Neural cell (in vitro differentiated cells): ENCODE results near the gene C14orf180. TPM values are rescaled to one million over a fixed set of nuclear protein-coding genes. Genes with fewer than 3 reads are reported as not detected.

Experiments
- H2AFZ ChIP-seq: fragments of 200-600, 300-800 bp; sonication (generic), shearing (Covaris generic); 2 replicates; pipeline ENCODE4 v1.6.0; 2014; ENCODE audit warnings: low read depth, mild to moderate bottlenecking, antibody characterized with exemption, low read length, moderate library complexity
- H3F3A ChIP-seq: fragments of 200-600 bp; shearing (Covaris generic); 2 replicates; pipeline ENCODE4 v1.6.1; 2016; ENCODE audit warnings: mild to moderate bottlenecking, moderate library complexity, mixed read lengths, antibody characterized with exemption, low read length; ENCODE audit not compliant: insufficient read depth, poor library complexity, severe bottlenecking
- H3K27ac ChIP-seq: fragments of 200-600, 300-800 bp; sonication (generic), shearing (Covaris generic); 2 replicates; pipeline ENCODE4 v1.5.1; 2014; ENCODE audit warnings: mild to moderate bottlenecking, low read length, moderate library complexity
- H3K27me3 ChIP-seq: fragments of 300-800, 200-600 bp; sonication (generic), shearing (Covaris generic); 2 replicates; pipeline ENCODE4 v1.6.0; 2014; ENCODE audit warnings: mild to moderate bottlenecking, low read depth, low read length, moderate library complexity; ENCODE audit not compliant: insufficient read depth
- H3K36me3 ChIP-seq: fragments of 300-800, 200-600 bp; sonication (generic), shearing (Covaris generic); 2 replicates; pipeline ENCODE4 v1.5.1; 2014; ENCODE audit warnings: mild to moderate bottlenecking, antibody characterized with exemption, low read length, moderate library complexity; ENCODE audit not compliant: insufficient read depth
- H3K4me2 ChIP-seq: fragments of 300-800, 200-600 bp; sonication (generic), shearing (Covaris generic); 2 replicates; pipeline ENCODE4 v1.6.0; 2014; ENCODE audit warnings: mild to moderate bottlenecking, low read length
- H3K4me3 ChIP-seq: fragments of 300-800, 200-600 bp; sonication (generic), shearing (Covaris generic); 2 replicates; pipeline ENCODE4 v1.5.1; 2014; ENCODE audit warnings: mild to moderate bottlenecking, low read length, moderate library complexity
- H3K79me2 ChIP-seq: fragments of 200-600 bp; shearing (Covaris generic); replicated peaks from 2 replicates; pipeline ENCODE4 v1.6.0; 2014; ENCODE audit warnings: mild to moderate bottlenecking, low read length, moderate library complexity; ENCODE audit not compliant: insufficient read depth
- H3K9ac ChIP-seq: fragments of 300-800, 200-600 bp; sonication (generic), shearing (Covaris generic); 2 replicates; pipeline ENCODE4 v1.6.1; 2016; ENCODE audit warnings: mild to moderate bottlenecking, low read length, mixed read lengths
- H3K9me2 ChIP-seq: fragments of 200-600 bp; shearing (Covaris generic); 2 replicates; pipeline ENCODE4 v1.6.1; 2016; ENCODE audit warnings: mild to moderate bottlenecking, low read length, mixed read lengths; ENCODE audit not compliant: insufficient read depth
- H3K9me3 ChIP-seq: fragments of 200-600, 300-800 bp; sonication (generic), shearing (Covaris generic); 2 replicates; pipeline ENCODE4 v1.6.1; 2016; ENCODE audit warnings: mild to moderate bottlenecking, mixed run types, low read length, moderate library complexity, mixed read lengths
- H4K20me1 ChIP-seq: fragments of 200-600 bp; shearing (Covaris generic); 2 replicates; pipeline ENCODE4 v1.6.1; 2016; ENCODE audit warnings: mild to moderate bottlenecking, mixed run types; ENCODE audit not compliant: insufficient read depth
- CTCF ChIP-seq: fragments of 450-650 bp; IDR thresholded peaks from 2 replicates; pipeline ENCODE4 v1.5.1; 2014; ENCODE audit warnings: antibody characterized with exemption, mild to moderate bottlenecking, moderate library complexity; ENCODE audit not compliant: poor library complexity, severe bottlenecking
- EP300 ChIP-seq: fragments of 450-650 bp; conservative IDR thresholded peaks from 2 replicates; pipeline ENCODE4 v1.6.1; 2014; ENCODE audit warnings: antibody characterized with exemption, mild to moderate bottlenecking, moderate library complexity; ENCODE audit not compliant: poor library complexity, severe bottlenecking
- EZH2 ChIP-seq: fragments of 200-600, 300-800 bp; shearing (Covaris generic), sonication (generic); IDR thresholded peaks from 2 replicates; pipeline ENCODE4 v1.6.1; 2014; ENCODE audit warnings: antibody characterized with exemption, low read length, borderline replicate concordance, mild to moderate bottlenecking; ENCODE audit not compliant: insufficient read depth, poor library complexity, severe bottlenecking
- MXI1 ChIP-seq: fragments of 450-650 bp; conservative IDR thresholded peaks from 2 replicates; pipeline ENCODE4 v1.6.1; 2014; ENCODE audit warnings: antibody characterized with exemption, mild to moderate bottlenecking; ENCODE audit not compliant: poor library complexity, severe bottlenecking
- POLR2AphosphoS5 ChIP-seq: IDR thresholded peaks from 2 replicates; pipeline ENCODE4 v1.6.1; 2012
- RAD21 ChIP-seq: fragments of 450-650 bp; conservative IDR thresholded peaks from 2 replicates; pipeline ENCODE4 v1.6.1; 2014; ENCODE audit warnings: antibody characterized with exemption, mild to moderate bottlenecking, moderate library complexity
- REST ChIP-seq: IDR thresholded peaks from 2 replicates; pipeline ENCODE4 v1.6.1; 2012; ENCODE audit warnings: borderline replicate concordance
- SMC3 ChIP-seq: fragments of 450-650 bp; conservative IDR thresholded peaks from 2 replicates; pipeline ENCODE4 v1.6.1; 2014; ENCODE audit warnings: antibody characterized with exemption, mild to moderate bottlenecking, moderate library complexity; ENCODE audit not compliant: poor library complexity
- TAF1 ChIP-seq: IDR thresholded peaks from 2 replicates; pipeline ENCODE4 v1.6.1; 2012; ENCODE audit warnings: low read depth
- polyA plus RNA-seq: library from polyadenylated mRNA; depleted of rRNA; stranded (reverse); fragments of >200 nt; gene quantifications from 2 replicates; pipeline ENCODE4 v1.2.3, GENCODE V29; 2014

Gene C14orf180
- polyA plus RNA-seq, 1 donor from 2014 or later: not detected

GRCh38 chr14:104589338-104590195 is 10.0 kb downstream of the C14orf180 start:
- Histone ChIP-seq H3K9ac (no peak overlapping the region), H4K20me1 (no peaks in the 10 kb centered on the region), H3K27me3 (no peaks in the 10 kb centered on the region), H3F3A (no peaks in the 10 kb centered on the region), H3K79me2 (no peaks in the 10 kb centered on the region), H3K9me3 (no peaks in the 10 kb centered on the region), H3K36me3 (no peaks in the 10 kb centered on the region), H3K9me2 (no peaks in the 10 kb centered on the region), H3K27ac (no peak overlapping the region), H2AFZ (no peak overlapping the region), H3K4me2 (no peak overlapping the region), H3K4me3 (no peak overlapping the region)
- TF ChIP-seq EZH2 (no peak), CTCF (no peak), MXI1 (no peak), TAF1 (no peak), POLR2AphosphoS5 (no peak), REST (no peak), SMC3 (no peak)

GRCh38 chr14:104590240-104590965 is 10.8 kb downstream of the C14orf180 start:
- no peak overlapping the region for H3K4me3 ChIP-seq
- H3K27ac ChIP-seq: no peak overlapping the region
- H3K9me2 ChIP-seq: no peaks in the 10 kb centered on the region
- no peak overlapping the region for H3K9ac ChIP-seq
- H3K79me2 ChIP-seq: no peaks in the 10 kb centered on the region
- TF ChIP-seq MXI1 (no peak), RAD21 (no peak), POLR2AphosphoS5 (no peak), SMC3 (no peak), REST (no peak), EZH2 (no peak), CTCF (no peak), TAF1 (no peak), EP300 (no peak)
- no peaks in the 10 kb centered on the region for H3K27me3 ChIP-seq
- H3F3A ChIP-seq: no peaks in the 10 kb centered on the region
- no peaks in the 10 kb centered on the region for H3K36me3 ChIP-seq
- H3K4me2 ChIP-seq: no peak overlapping the region
- no peaks in the 10 kb centered on the region for H4K20me1 ChIP-seq
- H3K9me3 ChIP-seq: no peaks in the 10 kb centered on the region
- no peak overlapping the region for H2AFZ ChIP-seq
